ENCODE measurements around the gene PDZD2. TPM values are rescaled to one million over a fixed set of nuclear protein-coding genes. Genes with fewer than 3 reads are reported as not detected.

The PDZD2 gene
- total RNA-seq, 2 experiments from 2014 or later, result 0.42 TPM; not detected in 1

DNA sequence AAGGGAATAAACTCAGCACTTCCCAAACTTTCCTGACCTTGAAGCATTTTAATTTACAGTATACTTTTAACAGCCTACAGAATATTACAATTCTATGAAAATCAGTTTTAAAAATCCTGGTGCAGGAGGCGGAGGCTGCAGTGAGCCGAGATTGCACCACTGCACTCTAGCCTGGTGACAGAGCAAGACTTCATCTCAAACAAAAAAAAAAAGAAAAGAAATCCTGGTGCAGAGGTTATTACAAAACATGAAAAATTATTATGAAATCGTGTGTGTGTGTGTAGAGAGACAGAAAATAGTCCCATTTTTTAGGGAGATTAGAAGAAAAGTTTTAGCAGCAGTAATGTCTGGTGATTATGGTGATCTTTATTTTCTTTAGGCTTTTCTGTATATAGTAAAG, 508.3 kb downstream of the PDZD2 start:
- Mint-ChIP-seq H3K4me3 (no peak overlapping the region), H3K36me3 (peaks cover 23% of the 10 kb centered on the region), H3K4me1 (peaks cover 43% of the 10 kb centered on the region), H3K9me3 (peaks cover 1% of the 10 kb centered on the region), H3K27ac (no peak overlapping the region), H3K27me3 (no peaks in the 10 kb centered on the region)
- DNase-seq, result no peak

DNA sequence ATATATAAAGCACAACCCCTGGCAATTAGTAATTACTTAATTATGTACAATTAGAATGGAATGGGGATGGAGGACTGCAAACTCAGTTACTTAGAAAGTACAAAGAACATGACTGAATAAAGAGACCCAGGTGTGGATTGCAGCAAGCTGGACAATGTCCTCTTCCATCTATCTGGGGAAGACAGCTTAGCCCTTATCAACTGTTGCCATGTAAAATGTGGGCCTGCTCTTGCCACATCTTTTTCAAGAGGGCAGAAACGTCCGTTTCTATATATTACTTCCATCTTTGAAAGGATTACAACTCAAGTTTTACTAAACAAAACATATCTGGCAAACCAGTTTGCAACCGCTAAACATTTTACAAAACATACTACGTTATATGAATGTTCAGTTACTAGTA, 509.0 kb downstream of the PDZD2 start:
- Mint-ChIP-seq H3K36me3 (peaks cover 26% of the 10 kb centered on the region), H3K4me3 (no peak overlapping the region), H3K27me3 (no peaks in the 10 kb centered on the region), H3K9me3 (peaks cover 1% of the 10 kb centered on the region), H3K27ac (no peak overlapping the region), H3K4me1 (peaks cover 45% of the 10 kb centered on the region)
- no peak for DNase-seq

DNA sequence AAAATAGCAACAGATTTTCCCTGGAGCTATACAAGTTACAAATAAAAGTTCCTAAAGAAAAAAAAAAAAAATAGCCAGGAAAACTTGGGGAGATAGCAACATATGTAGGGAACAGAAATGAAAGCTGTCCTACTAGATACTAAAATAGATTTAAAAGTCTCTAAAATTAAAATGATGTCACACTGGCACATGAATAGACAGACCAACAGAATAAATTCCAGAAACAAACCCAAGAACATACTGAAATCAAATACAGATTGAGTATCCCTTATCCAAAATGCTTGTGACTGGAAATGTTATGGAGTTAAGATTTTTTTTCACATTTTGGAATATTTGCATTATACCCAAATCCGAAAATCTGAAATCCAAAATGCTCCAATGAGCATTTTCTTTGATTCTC, 511.4 kb downstream of the PDZD2 start:
- Mint-ChIP-seq H3K4me3 (no peak overlapping the region), H3K27me3 (no peaks in the 10 kb centered on the region), H3K27ac (no peak overlapping the region), H3K9me3 (peaks cover 1% of the 10 kb centered on the region), H3K36me3 (peaks cover 27% of the 10 kb centered on the region), H3K4me1 (peaks cover 48% of the 10 kb centered on the region)
- no peak for DNase-seq

DNA sequence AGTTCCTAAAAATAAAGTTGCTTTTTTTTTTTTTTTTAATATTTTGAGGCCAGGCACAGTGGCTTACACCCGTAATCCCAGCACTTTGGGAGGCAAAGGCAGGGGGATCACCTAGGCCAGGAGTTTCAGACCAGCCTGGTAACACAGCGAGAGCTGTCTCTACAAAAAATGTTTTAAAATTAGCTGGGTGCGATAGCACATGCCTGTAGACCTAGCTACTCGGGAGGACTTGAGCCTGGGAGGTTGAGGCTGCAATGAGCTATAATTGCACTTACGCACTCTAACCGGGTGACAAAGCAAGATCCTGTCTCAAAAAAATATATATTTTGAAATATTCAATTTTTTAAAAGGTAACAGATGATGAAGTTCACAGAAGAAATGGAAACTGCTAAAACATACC, 512.3 kb downstream of the PDZD2 start:
- H3K4me3 Mint-ChIP-seq, result no peak overlapping the region
- DNase-seq, result no peak
- H3K27ac Mint-ChIP-seq, result no peak overlapping the region
- H3K9me3 Mint-ChIP-seq, result peaks cover 1% of the 10 kb centered on the region
- no peaks in the 10 kb centered on the region for H3K27me3 Mint-ChIP-seq
- peaks cover 32% of the 10 kb centered on the region for H3K36me3 Mint-ChIP-seq
- peaks cover 44% of the 10 kb centered on the region for H3K4me1 Mint-ChIP-seq

DNA sequence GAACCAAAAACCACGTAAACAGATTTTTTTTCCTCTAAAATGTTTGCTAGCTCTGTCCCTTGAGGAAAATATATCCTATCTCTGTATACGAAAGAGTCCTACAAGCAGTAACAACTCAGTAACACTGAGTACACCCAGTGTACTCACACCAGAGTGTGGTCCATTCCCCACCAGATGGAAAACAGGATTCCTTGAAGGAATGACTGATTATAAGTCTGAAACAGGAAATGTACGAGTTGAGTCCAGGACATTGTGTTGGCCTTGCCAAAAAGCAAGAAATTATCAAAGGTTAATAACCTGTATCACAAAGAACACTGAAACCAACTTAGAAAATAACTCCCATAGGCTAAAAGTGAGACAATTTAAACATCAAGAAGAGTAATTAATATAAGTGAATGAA, 514.8 kb downstream of the PDZD2 start:
- Mint-ChIP-seq H3K9me3 (peaks cover 1% of the 10 kb centered on the region), H3K27ac (no peak overlapping the region), H3K36me3 (peaks cover 36% of the 10 kb centered on the region), H3K4me3 (no peak overlapping the region), H3K4me1 (peaks cover 30% of the 10 kb centered on the region), H3K27me3 (no peaks in the 10 kb centered on the region)
- DNase-seq, result no peak

DNA sequence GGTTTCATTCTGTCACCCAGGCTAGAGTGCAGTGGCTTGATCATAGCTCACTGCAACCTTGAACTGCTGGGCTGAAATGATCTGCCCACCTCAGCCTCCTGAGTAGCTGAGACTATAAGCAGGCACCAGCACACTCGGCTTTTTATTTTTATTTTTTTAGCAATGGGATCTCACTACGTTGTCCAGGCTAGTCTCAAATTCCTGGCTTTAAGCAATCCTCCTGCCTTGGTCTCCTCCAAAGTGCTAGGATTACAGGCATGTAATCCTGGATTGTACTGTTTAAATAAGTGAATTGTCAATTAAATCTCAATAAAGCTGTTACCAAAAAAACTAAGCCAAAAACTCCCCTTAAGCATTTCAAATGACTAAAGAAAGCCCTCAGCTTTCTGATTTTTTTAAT, 516.3 kb downstream of the PDZD2 start:
- Mint-ChIP-seq H3K9me3 (peaks cover 1% of the 10 kb centered on the region), H3K27me3 (no peaks in the 10 kb centered on the region), H3K4me3 (no peak overlapping the region), H3K4me1 (peaks cover 33% of the 10 kb centered on the region), H3K27ac (no peak overlapping the region), H3K36me3 (peaks cover 28% of the 10 kb centered on the region)
- no peak for DNase-seq

DNA sequence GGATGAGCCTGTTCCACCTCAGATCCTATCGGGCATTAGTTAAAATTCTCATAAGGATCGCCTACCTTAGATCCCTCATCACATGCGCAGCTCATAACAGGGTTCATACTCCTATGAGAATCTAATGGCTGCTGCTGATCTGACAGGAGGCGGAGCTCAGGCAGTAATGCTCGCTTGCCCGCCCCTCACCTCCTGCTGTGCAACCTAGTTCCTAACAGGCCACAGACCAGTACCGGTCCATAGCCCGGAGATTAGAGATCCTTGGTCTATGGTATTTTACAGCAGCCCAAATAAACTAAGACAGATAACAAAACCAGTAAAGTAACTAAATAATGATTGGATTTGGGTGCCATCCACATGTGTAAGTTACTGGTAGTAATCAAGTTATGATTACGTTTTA, 517.7 kb downstream of the PDZD2 start:
- Mint-ChIP-seq H3K36me3 (peaks cover 34% of the 10 kb centered on the region), H3K4me3 (no peak overlapping the region), H3K27ac (no peak overlapping the region), H3K27me3 (no peaks in the 10 kb centered on the region), H3K9me3 (peaks cover 2% of the 10 kb centered on the region), H3K4me1 (peaks cover 36% of the 10 kb centered on the region)
- no peak for DNase-seq

DNA sequence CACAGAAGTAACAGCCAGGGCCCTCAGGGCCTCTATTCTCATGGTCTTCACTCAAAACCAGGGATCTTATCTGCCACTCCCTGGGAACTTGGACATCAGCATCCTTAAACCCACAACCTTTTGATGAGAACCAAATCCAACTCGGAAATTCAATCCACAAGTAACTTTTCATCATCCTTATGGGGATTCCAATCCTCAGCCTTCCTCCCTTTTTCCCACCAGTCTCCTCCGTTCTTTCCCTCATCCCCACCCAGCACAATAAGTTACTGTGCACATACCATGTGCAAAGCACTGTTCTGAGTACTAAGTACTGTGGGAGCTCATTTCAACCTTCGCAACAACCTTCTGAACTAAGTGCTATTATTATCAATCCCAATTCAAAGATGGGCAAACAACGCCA, 518.1 kb downstream of the PDZD2 start:
- no peak for DNase-seq
- Mint-ChIP-seq H3K9me3 (peaks cover 1% of the 10 kb centered on the region), H3K4me1 (peaks cover 33% of the 10 kb centered on the region), H3K36me3 (peaks cover 33% of the 10 kb centered on the region), H3K27ac (no peak overlapping the region), H3K27me3 (no peaks in the 10 kb centered on the region), H3K4me3 (no peak overlapping the region)

DNA sequence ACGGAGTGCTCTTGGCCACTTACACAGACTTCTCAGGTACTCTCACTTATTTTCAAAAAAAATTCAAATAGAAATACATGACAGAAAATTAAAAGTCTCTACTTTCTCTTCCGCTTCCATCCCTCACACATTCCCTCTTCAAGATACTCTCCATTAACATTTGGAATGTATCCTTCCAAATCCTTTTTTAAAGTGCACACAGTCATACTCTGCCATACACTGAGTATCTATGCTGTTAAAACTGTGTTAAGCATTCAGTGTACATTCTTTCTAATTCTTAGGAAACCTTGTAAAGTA, 519.7 kb downstream of the PDZD2 start:
- Mint-ChIP-seq H3K27me3 (no peaks in the 10 kb centered on the region), H3K4me1 (peaks cover 29% of the 10 kb centered on the region), H3K4me3 (no peak overlapping the region), H3K9me3 (peaks cover 1% of the 10 kb centered on the region), H3K36me3 (peaks cover 25% of the 10 kb centered on the region), H3K27ac (no peak overlapping the region)
- no peak for DNase-seq

DNA sequence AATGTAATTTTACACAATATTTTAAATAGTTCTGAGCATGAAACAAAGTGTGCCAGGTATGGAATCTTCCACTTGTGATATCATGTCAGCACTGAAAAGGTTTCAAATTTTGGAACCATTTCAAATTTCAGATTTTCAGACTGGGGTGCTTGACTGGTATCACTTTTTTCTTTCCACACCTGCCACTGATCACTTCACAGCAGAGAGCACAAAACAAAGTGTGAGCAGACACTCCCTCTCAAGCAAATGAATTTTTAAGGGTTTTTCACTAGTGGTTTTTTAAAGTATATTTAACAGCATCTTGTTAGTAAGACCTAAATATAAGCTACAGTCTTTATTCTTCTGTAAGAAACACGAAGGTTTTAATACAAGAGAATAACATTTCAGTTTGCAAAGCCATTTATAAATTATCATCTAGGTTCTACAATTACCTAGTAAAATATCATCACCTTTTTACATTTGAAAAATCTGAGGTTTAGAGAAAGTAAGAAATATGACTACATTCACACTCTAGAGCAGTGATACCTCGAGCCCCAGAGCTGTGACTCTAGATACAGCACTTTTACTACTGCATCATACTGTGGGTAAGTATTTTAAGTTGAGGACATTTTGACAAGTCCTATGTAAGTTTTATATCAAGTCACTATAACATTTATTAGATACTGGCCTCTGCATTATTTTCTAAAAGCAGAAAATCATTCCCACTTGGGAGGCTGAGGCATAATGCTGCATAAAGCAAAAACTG, 520.6 kb downstream of the PDZD2 start:
- Mint-ChIP-seq H3K36me3 (peaks cover 30% of the 10 kb centered on the region), H3K4me1 (peaks cover 30% of the 10 kb centered on the region), H3K4me3 (no peak overlapping the region), H3K9me3 (peaks cover 1% of the 10 kb centered on the region), H3K27me3 (no peaks in the 10 kb centered on the region), H3K27ac (no peak overlapping the region)
- DNase-seq, result no peak

DNA sequence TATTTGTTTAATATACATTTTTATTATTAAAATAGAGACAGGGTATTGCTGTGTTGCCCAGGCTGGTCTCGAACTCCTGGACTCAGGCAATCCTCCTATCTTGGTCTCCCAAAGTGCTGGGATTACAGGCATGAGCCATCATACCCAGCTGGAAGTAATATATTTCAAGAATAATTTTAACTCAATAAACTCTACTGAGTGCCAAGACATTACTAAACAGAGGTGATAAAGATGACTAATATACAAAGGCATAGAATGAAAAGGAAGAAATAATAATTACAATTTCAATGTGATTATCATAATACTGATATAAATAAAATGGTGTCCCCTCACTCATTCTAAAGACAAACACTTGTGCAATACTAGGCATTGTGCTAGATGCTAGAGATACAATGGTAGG, 521.3 kb downstream of the PDZD2 start:
- no peak for DNase-seq
- Mint-ChIP-seq H3K27me3 (no peaks in the 10 kb centered on the region), H3K9me3 (peaks cover 1% of the 10 kb centered on the region), H3K4me3 (no peak overlapping the region), H3K4me1 (peaks cover 28% of the 10 kb centered on the region), H3K36me3 (peaks cover 28% of the 10 kb centered on the region), H3K27ac (no peak overlapping the region)

Other genes with a start within 250 kb of the PDZD2 start
- gene DROSHA, start 107.0 kb upstream of the PDZD2 start, total RNA-seq, result 10 to 100 TPM; 72.5 to 74.3 TPM
- gene C5orf22, start 106.8 kb upstream of the PDZD2 start, total RNA-seq, result 10 to 100 TPM; 28.8 to 29.5 TPM